CD4-positive, alpha-beta memory T cell (primary cell): Measurements from ENCODE around the gene ATAD3A. TPM values are rescaled to one million over a fixed set of nuclear protein-coding genes. Genes with fewer than 3 reads are reported as not detected.
"Not testable (repeated sequence)": the region's sequence is repeated elsewhere in the genome, so short reads cannot be mapped to it uniquely, and the experiment has no call there.

Experiments
- CTCF ChIA-PET: fragments of 350-600 bp; sonication (Branson Sonifier 250); formaldehyde crosslinking; loops from one replicate; lab custom pipeline; 2021; ENCODE audit warnings: inconsistent platforms; ENCODE audit not compliant: partially characterized antibody; lab: Charles Lee
- POLR2A ChIA-PET: fragments of 350-600 bp; sonication (Branson Sonifier 250); formaldehyde crosslinking; loops from one replicate; lab custom pipeline; 2021; ENCODE audit not compliant: partially characterized antibody; lab: Charles Lee
- DNase-seq, 5 donors: peaks; one replicate each; pipeline versions ENCODE4 v3.0.0 to v3.0.0-alpha.2; 2020 to 2022; ENCODE audit warnings: mixed read lengths in 1 of 5
- H3K27ac ChIP-seq: one replicate; pipeline ENCODE4 v1.7.0; 2013; ENCODE audit warnings: low read depth, low read length
- H3K27me3 ChIP-seq: 2 replicates; pipeline ENCODE4 v1.7.0; 2013; ENCODE audit warnings: mild to moderate bottlenecking, low read length, moderate library complexity; ENCODE audit not compliant: insufficient read depth
- H3K36me3 ChIP-seq: 2 replicates; pipeline ENCODE4 v1.7.0; 2013; ENCODE audit warnings: mild to moderate bottlenecking, low read length, moderate library complexity; ENCODE audit not compliant: insufficient read depth
- H3K4me1 ChIP-seq: 2 replicates; pipeline ENCODE4 v1.7.0; 2013; ENCODE audit warnings: mild to moderate bottlenecking, low read length, moderate library complexity; ENCODE audit not compliant: insufficient read depth
- H3K4me3 ChIP-seq, 2 donors: one replicate each; pipeline ENCODE4 v1.7.0; 2013; ENCODE audit warnings: low read length in 2 of 2, mild to moderate bottlenecking in 1 of 2
- H3K9me3 ChIP-seq, 2 donors: one replicate each; pipeline ENCODE4 v1.7.0; 2013; ENCODE audit warnings: low read length in 2 of 2, control low read depth in 1 of 2; ENCODE audit not compliant: control insufficient read depth in 1 of 2
- H3K27ac Mint-ChIP-seq, 7 donors: one replicate each; pipeline ENCODE4 v1.8.0; 2020 to 2021; ENCODE audit warnings: mixed read lengths in 7 of 7, mild to moderate bottlenecking in 6 of 7, inconsistent platforms in 3 of 7, moderate library complexity in 3 of 7
- H3K27me3 Mint-ChIP-seq, 2 donors: one replicate each; pipeline ENCODE4 v1.8.0; 2020 to 2021; ENCODE audit warnings: mixed read lengths in 2 of 2
- H3K36me3 Mint-ChIP-seq, 2 donors: one replicate each; pipeline ENCODE4 v1.8.0; 2020 to 2021; ENCODE audit warnings: mixed read lengths in 2 of 2, inconsistent platforms in 1 of 2, mild to moderate bottlenecking in 1 of 2
- H3K4me1 Mint-ChIP-seq, 4 donors: one replicate each; pipeline ENCODE4 v1.8.0; 2020 to 2021; ENCODE audit warnings: mixed read lengths in 4 of 4, mild to moderate bottlenecking in 1 of 4
- H3K4me3 Mint-ChIP-seq, 8 donors: one replicate each; pipeline ENCODE4 v1.8.0; 2020 to 2021; ENCODE audit warnings: mixed read lengths in 8 of 8, mild to moderate bottlenecking in 7 of 8, moderate library complexity in 6 of 8, inconsistent platforms in 3 of 8
- H3K9me3 Mint-ChIP-seq, 8 donors: one replicate each; pipeline ENCODE4 v1.8.0; 2020 to 2021; ENCODE audit warnings: mixed read lengths in 8 of 8, mild to moderate bottlenecking in 5 of 8, inconsistent platforms in 3 of 8, moderate library complexity in 1 of 8
- intact Hi-C: fragments of 100-400 bp; cut with micrococcal nuclease; formaldehyde crosslinking; loops from one replicate; pipeline ENCODE4 v1.15.1; 2023
- polyA plus RNA-seq, 2 donors: library from polyadenylated mRNA; unstranded; fragments of 300-500 nt; fragmentation: Illumina TruSeq; gene quantifications; one replicate each; pipeline ENCODE4 v1.2.3, GENCODE V29; 2021
- total RNA-seq, 2 experiments: library from RNA; stranded (reverse); gene quantifications; one replicate each; pipeline ENCODE4 v1.2.3, GENCODE V29; 2021

The ATAD3A gene
- total RNA-seq (10 to 100 TPM; 23.0 to 24.7 TPM), polyA plus RNA-seq (10 to 100 TPM in 1 of 2 donors, 1 to 10 TPM in 1; 9.5 to 12.2 TPM)

DNA sequence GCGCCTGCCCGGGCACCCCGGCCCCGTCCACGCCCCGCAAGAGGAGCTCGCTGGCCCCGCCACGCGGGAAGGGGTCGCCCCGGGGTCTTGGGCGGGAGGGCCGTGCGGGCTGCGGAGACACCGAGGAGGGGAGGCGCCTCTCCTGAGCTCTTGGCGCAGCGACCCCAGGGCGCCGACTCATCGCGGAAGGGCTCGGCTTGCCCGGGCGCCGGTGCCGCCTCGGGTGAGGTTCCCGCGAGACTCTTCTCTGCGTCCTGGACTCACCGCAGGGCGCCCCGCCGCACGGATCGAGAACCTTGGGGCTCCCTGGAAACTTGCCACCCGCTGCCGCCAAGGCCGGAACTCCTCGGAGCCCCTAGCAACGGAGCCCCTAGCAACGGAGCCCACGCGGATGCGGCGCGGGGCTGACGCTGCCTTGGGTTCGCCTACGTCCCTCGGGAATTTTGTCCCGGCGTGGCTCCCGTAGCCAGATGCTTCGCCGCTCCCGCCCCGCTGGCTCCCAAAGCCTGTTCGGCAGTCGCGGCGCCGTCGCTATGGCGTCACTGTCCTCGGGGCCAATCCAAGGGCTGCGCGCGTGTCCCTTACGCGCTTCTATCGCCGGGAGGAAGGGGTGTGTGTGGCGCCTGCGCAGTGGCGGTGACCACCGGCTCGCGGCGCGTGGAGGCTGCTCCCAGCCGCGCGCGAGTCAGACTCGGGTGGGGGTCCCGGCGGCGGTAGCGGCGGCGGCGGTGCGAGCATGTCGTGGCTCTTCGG lies at the start of gene ATAD3A:
ATAD3A (plus strand) TSS at position 630 of the 753 bp plus-strand sequence; CDS start at position 737, 107 bp downstream.
- peak; percentile 94 to 95 (median 94) for DNase-seq
- intact Hi-C loops: loop anchor here (2.0 kb wide), 2 partner anchors 41 to 63 kb away; partner anchors contain the start of genes ATAD3B and SSU72
- peak within 1 kb of the TSS; percentile 94 for H3K27ac ChIP-seq
- peaks cover 0 to 5% (median 0%) of the 10 kb centered on the region in 8 donors for H3K9me3 Mint-ChIP-seq
- H3K36me3 Mint-ChIP-seq: peaks cover 0 to 5% of the 10 kb centered on the region in 2 donors
- H3K36me3 ChIP-seq: no peaks in the 10 kb centered on the region
- CTCF ChIA-PET: no interaction called here
- no peaks in the 10 kb centered on the region for H3K27me3 Mint-ChIP-seq
- H3K4me3 ChIP-seq: peak within 1 kb of the TSS; percentile 73 to 91
- H3K27ac Mint-ChIP-seq: peak within 1 kb of the TSS; percentile 91 to 98 (median 96)
- peaks cover 6% of the 10 kb centered on the region for H3K4me1 ChIP-seq
- H3K27me3 ChIP-seq: no peaks in the 10 kb centered on the region
- no peaks in the 10 kb centered on the region for H3K9me3 ChIP-seq
- H3K4me3 Mint-ChIP-seq: peak within 1 kb of the TSS; percentile 90 to 96 (median 93)
- POLR2A ChIA-PET: interaction anchor here (0.6 to 1.9 kb wide), 2 partner anchors 104 to 136 kb away, joined by 3 to 8 read pairs; partner anchors contain the start of gene MIB2
- peaks cover 5 to 19% (median 11%) of the 10 kb centered on the region in 4 donors for H3K4me1 Mint-ChIP-seq

DNA sequence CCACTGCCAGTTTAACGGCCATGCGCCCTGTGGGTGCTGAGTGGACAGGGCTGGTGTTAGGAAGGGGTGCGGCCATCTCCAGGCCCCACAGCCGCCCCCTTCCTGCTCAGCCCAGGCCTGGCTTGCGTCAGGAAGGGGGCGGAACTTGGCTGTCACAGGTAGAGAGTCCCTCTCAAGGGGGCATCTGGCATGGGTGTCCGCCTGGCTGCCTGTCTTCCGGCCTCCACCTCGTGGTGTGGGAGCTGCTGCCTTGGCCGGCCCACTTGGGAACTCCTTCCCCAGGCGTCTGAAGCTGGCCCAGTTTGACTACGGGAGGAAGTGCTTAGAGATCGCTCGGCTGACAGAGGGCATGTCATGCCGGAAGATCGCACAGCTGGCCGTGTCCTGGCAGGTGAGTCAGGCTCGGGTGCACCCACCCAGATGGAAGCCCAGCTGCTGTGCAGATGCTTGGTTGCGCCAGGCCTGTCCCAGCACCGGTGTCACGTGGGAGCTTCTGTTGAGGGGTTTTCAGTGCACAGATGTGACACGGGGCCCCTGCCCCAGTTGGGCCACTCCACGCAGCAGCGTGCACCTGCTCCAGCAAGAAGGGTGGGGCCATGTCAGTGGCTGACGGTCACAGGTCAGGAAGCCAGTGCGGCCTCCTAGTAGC lies 49.5 kb upstream of the ATAD3A start:
- ChIA-PET CTCF (no interaction called here), POLR2A (no interaction called here)
- Mint-ChIP-seq H3K36me3 (no peaks in the 10 kb centered on the region), H3K27me3 (peaks cover 0 to 2% of the 10 kb centered on the region in 2 donors), H3K27ac (peak overlapping the region in 3 of 7 donors; percentile 15 to 63 (median 35)), H3K4me1 (no peaks in the 10 kb centered on the region), H3K9me3 (no peaks in the 10 kb centered on the region), H3K4me3 (peak overlapping the region; percentile 9 to 80 (median 58))
- H3K4me1 ChIP-seq: no peaks in the 10 kb centered on the region
- no peaks in the 10 kb centered on the region for H3K27me3 ChIP-seq
- H3K36me3 ChIP-seq: no peaks in the 10 kb centered on the region
- no peak overlapping the region for H3K27ac ChIP-seq
- H3K4me3 ChIP-seq: no peak overlapping the region
- no peaks in the 10 kb centered on the region for H3K9me3 ChIP-seq
- DNase-seq: peak in 1 of 5 donors; percentile 48
- intact Hi-C loops: no loop called here

DNA sequence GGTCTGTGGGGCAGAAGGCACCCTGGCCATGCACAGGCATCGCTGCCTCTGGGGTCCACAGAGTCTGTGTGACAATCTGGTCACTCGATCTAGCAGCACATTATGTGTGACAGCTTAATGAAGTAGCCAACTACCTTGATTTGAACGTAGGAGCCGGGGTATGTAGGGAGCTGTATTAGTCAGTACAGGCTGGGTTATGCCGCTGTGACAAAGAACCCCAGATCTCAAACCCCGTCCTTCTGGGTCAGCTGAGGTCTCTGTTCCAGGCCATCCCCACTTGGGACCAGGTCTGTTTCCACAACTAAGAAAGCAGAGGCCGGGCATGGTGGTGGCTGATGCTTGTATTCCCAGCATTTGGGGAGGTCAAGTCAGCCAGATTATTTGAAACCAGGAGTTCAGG lies 48.6 kb upstream of the ATAD3A start:
- Mint-ChIP-seq H3K4me1 (no peaks in the 10 kb centered on the region), H3K27me3 (peaks cover 0 to 2% of the 10 kb centered on the region in 2 donors), H3K4me3 (no peak overlapping the region), H3K27ac (no peak overlapping the region), H3K36me3 (no peaks in the 10 kb centered on the region), H3K9me3 (no peaks in the 10 kb centered on the region)
- H3K36me3 ChIP-seq: no peaks in the 10 kb centered on the region
- no peak overlapping the region for H3K27ac ChIP-seq
- H3K4me1 ChIP-seq: no peaks in the 10 kb centered on the region
- H3K27me3 ChIP-seq: no peaks in the 10 kb centered on the region
- POLR2A ChIA-PET: no interaction called here
- no peak overlapping the region for H3K4me3 ChIP-seq
- CTCF ChIA-PET: no interaction called here
- H3K9me3 ChIP-seq: no peaks in the 10 kb centered on the region
- DNase-seq: peak in 1 of 5 donors; percentile 15
- intact Hi-C loops: no loop called here

DNA sequence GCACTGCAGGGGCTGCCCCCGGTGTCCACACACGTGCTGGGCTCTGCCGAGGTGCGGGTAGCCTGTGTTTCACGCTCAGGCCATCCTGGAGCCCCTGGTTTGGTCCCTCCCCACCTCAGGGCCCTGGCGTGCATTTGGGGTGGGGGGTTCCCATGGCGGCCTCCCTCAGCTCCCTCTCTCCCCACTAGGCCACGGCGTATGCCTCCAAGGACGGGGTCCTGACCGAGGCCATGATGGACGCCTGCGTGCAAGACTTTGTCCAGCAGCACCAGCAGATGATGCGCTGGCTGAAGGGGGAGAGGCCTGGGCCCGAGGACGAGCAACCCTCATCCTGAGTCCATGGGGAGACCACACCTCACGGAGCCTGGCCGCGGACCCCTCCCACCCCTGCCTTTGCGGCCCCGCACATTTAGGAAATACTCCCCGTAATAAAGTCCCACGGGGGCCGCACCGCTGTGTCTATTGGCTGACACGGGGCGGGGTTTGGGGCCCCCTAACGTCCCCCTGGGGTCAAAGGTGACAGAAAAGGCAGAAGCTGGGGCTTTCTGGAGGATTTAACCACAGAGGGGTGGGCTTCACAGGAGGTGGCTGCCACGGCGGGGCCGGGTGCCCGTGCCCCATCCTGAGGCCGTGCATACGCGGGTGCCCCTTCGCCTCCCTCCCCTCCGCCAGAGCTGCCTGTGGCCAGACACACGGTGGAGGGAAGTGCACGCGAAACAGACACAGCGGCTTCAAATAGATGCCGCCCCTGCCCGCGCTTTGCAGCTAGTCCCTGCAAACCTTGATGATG lies 43.6 kb upstream of the ATAD3A start:
- H3K4me3 Mint-ChIP-seq, H3K36me3 ChIP-seq, H3K36me3 Mint-ChIP-seq, intact Hi-C loops, H3K9me3 Mint-ChIP-seq, H3K27me3 Mint-ChIP-seq, H3K9me3 ChIP-seq, H3K27ac ChIP-seq, H3K27me3 ChIP-seq, H3K4me3 ChIP-seq, CTCF ChIA-PET, POLR2A ChIA-PET, H3K27ac Mint-ChIP-seq: not testable (repeated sequence)
- DNase-seq: peak in 1 of 5 donors; percentile 20
- peaks cover 8 to 26% (median 16%) of the 10 kb centered on the region in 4 donors for H3K4me1 Mint-ChIP-seq
- H3K4me1 ChIP-seq: peaks cover 17% of the 10 kb centered on the region

DNA sequence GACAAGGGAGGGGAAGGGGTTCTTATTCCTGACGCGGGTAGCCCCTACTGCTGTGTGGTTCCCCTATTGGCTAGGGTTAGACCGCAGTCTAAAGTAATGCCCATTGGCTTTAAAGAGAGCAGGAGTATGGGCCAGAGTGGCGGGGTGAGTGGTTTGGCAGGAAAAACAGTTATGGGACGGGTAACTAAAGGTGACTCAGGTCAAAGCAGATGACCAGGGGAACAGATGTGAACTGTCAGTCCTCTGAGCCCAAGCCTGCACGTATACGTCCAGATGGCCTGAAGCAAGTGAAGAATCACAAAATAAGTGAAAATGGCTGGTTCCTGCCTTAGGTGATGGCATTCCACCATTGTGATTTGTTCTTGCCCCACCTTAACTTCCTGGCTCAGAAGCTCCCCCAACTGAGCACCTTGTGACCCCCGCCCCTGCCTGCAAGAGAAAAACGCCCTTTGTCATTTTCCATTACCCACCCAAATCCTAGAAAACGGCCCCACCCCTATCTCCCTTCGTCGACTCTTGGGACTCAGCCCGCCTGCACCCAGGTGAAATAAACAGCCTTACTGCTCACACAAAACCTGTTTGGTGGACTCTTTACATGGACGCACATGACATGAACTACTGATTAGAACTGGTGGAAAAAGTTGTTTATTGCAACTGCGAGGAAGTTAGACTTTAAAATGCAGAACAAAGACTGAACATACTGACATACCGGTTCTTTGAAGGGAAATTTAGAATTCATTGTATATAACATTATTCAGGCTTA lies 41.2 kb upstream of the ATAD3A start:
- H3K27me3 ChIP-seq: no peaks in the 10 kb centered on the region
- peak in 2 of 5 donors; percentile 35 to 56 for DNase-seq
- POLR2A ChIA-PET: no interaction called here
- Mint-ChIP-seq H3K9me3 (no peaks in the 10 kb centered on the region), H3K4me3 (peak overlapping the region; percentile 84 to 97 (median 91)), H3K27ac (peak overlapping the region; percentile 77 to 99 (median 93)), H3K36me3 (peaks cover 0 to 2% of the 10 kb centered on the region in 2 donors), H3K4me1 (peaks cover 8 to 38% (median 19%) of the 10 kb centered on the region in 4 donors), H3K27me3 (no peaks in the 10 kb centered on the region)
- CTCF ChIA-PET: interaction anchor here (1.0 to 1.2 kb wide), 2 partner anchors 30 to 34 kb away, joined by 3 to 4 read pairs; no protein-coding TSS in a partner anchor
- H3K36me3 ChIP-seq: no peaks in the 10 kb centered on the region
- peaks cover 24% of the 10 kb centered on the region for H3K4me1 ChIP-seq
- peak overlapping the region; percentile 56 for H3K27ac ChIP-seq
- no peaks in the 10 kb centered on the region for H3K9me3 ChIP-seq
- peak overlapping the region; percentile 54 to 83 for H3K4me3 ChIP-seq
- intact Hi-C loops: loop anchor here (1.0 to 2.0 kb wide), 3 partner anchors 40 to 103 kb away; partner anchors contain the start of genes MRPL20 and SSU72

DNA sequence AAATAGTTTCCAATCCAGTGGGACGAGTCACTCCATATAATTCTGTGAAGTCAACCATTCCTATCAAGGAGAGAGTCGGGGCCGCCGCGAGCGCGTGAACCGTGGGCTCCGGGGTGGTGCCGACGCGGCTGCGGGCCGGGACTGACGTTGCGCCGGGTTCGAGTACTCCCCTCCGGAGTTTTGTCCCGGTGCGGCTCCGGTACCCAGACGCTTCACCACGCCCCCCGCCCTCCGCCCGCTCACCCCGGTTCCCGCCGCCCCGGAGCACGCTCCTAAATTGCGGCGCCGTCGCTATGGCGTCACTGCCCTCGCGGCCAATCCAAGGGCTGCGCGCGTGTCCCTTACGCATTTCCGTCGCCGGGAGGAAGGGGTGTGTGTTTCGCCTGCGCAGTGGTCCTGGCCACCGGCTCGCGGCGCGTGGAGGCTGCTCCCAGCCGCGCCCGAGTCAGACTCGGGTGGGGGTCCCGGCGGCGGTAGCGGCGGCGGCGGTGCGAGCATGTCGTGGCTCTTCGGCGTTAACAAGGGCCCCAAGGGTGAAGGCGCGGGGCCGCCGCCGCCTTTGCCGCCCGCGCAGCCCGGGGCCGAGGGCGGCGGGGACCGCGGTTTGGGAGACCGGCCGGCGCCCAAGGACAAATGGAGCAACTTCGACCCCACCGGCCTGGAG lies 40.4 kb upstream of the ATAD3A start, which contains the start of gene ATAD3B:
ATAD3B (plus strand) TSS at position 377 of the 664 bp plus-strand sequence; CDS start at position 497, 120 bp downstream.
- peak within 1 kb of the TSS; percentile 77 to 99 (median 93) for H3K27ac Mint-ChIP-seq
- POLR2A ChIA-PET: no interaction called here
- peak; percentile 87 to 92 (median 87) for DNase-seq
- no peaks in the 10 kb centered on the region for H3K9me3 ChIP-seq
- H3K27me3 Mint-ChIP-seq: no peaks in the 10 kb centered on the region
- peak within 1 kb of the TSS; percentile 56 for H3K27ac ChIP-seq
- no peaks in the 10 kb centered on the region for H3K27me3 ChIP-seq
- H3K4me1 Mint-ChIP-seq: peaks cover 8 to 38% (median 19%) of the 10 kb centered on the region in 4 donors
- peak within 1 kb of the TSS; percentile 84 to 97 (median 91) for H3K4me3 Mint-ChIP-seq
- intact Hi-C loops: loop anchor here (1.0 to 2.0 kb wide), 3 partner anchors 39 to 103 kb away; partner anchors contain the start of genes MRPL20 and SSU72
- peak within 1 kb of the TSS; percentile 54 to 83 for H3K4me3 ChIP-seq
- no peaks in the 10 kb centered on the region for H3K9me3 Mint-ChIP-seq
- H3K36me3 ChIP-seq: no peaks in the 10 kb centered on the region
- H3K4me1 ChIP-seq: peaks cover 24% of the 10 kb centered on the region
- CTCF ChIA-PET: no interaction called here
- H3K36me3 Mint-ChIP-seq: peaks cover 0 to 2% of the 10 kb centered on the region in 2 donors
